Mesenchymal stem cell (in vitro differentiated cells and primary cell): ENCODE data around the gene B4GALNT2.
A peak's percentile ranks its signal among the peaks of the same experiment; 100 is the strongest.
"Not testable (repeated sequence)": the region's sequence is repeated elsewhere in the genome, so short reads cannot be mapped to it uniquely, and the experiment has no call there.

Experiments
- DNase-seq: peaks from one replicate; pipeline ENCODE4 v3.0.0-alpha.2; 2013
- H2AFZ ChIP-seq: one replicate; pipeline ENCODE4 v1.6.1; 2013; ENCODE audit warnings: low read depth, mild to moderate bottlenecking, control low read depth, inconsistent platforms, low read length, moderate library complexity
- H2AK5ac ChIP-seq: 2 replicates; pipeline ENCODE4 v1.6.1; 2013; ENCODE audit warnings: low read length, moderate library complexity, mild to moderate bottlenecking, inconsistent platforms; ENCODE audit not compliant: severe bottlenecking
- H2BK120ac ChIP-seq: one replicate; pipeline ENCODE4 v1.6.1; 2013; ENCODE audit warnings: low read depth, mild to moderate bottlenecking, inconsistent platforms, low read length, moderate library complexity
- H2BK12ac ChIP-seq, 2 experiments: one replicate each; pipeline ENCODE4 v1.6.1; 2013; ENCODE audit warnings: inconsistent platforms in 2 of 2, low read length in 2 of 2, mild to moderate bottlenecking in 2 of 2, moderate library complexity in 2 of 2, control low read depth in 1 of 2
- H2BK15ac ChIP-seq: one replicate; pipeline ENCODE4 v1.6.1; 2013; ENCODE audit warnings: mild to moderate bottlenecking, low read depth, inconsistent platforms; ENCODE audit not compliant: poor library complexity, severe bottlenecking
- H2BK5ac ChIP-seq: 2 replicates; pipeline ENCODE4 v1.6.1; 2013; ENCODE audit warnings: low read depth, mild to moderate bottlenecking, low read length, control low read depth, inconsistent platforms; ENCODE audit not compliant: poor library complexity, severe bottlenecking
- H3K14ac ChIP-seq, 2 experiments: one replicate each; pipeline ENCODE4 v1.6.1; 2013; ENCODE audit warnings: inconsistent platforms in 2 of 2, low read length in 2 of 2, control low read depth in 1 of 2, mild to moderate bottlenecking in 1 of 2, moderate library complexity in 1 of 2
- H3K18ac ChIP-seq, 2 experiments: one replicate each; pipeline ENCODE4 v1.6.1; 2013; ENCODE audit warnings: inconsistent platforms in 2 of 2, low read length in 2 of 2, control low read depth in 1 of 2, low read depth in 1 of 2, mild to moderate bottlenecking in 1 of 2
- H3K23ac ChIP-seq, 2 experiments: one replicate each; pipeline ENCODE4 v1.6.1; 2013; ENCODE audit warnings: inconsistent platforms in 2 of 2, low read length in 2 of 2, mild to moderate bottlenecking in 2 of 2, moderate library complexity in 2 of 2, control low read depth in 1 of 2
- H3K27ac ChIP-seq: 2 replicates; pipeline ENCODE4 v1.5.1; 2013; ENCODE audit warnings: mild to moderate bottlenecking, moderate library complexity, low read length, control low read depth, inconsistent platforms; ENCODE audit not compliant: poor library complexity, severe bottlenecking
- H3K27me3 ChIP-seq, 2 experiments: 2 replicates each; pipeline versions ENCODE4 v1.6.1 to v1.7.0; 2013; ENCODE audit warnings: low read length in 2 of 2, mild to moderate bottlenecking in 2 of 2, moderate library complexity in 2 of 2, control low read depth in 1 of 2, inconsistent platforms in 1 of 2; ENCODE audit not compliant: control insufficient read depth in 1 of 2, insufficient read depth in 1 of 2
- H3K36me3 ChIP-seq, 2 experiments: 2 replicates each; pipeline versions ENCODE4 v1.6.1 to v1.7.0; 2013; ENCODE audit warnings: low read length in 2 of 2, control low read depth in 1 of 2, inconsistent platforms in 1 of 2, low read depth in 1 of 2, mild to moderate bottlenecking in 1 of 2; ENCODE audit not compliant: insufficient read depth in 2 of 2, control insufficient read depth in 1 of 2
- H3K4ac ChIP-seq, 2 experiments: one replicate each; pipeline ENCODE4 v1.6.1; 2013; ENCODE audit warnings: inconsistent platforms in 2 of 2, low read length in 2 of 2, mild to moderate bottlenecking in 2 of 2, moderate library complexity in 2 of 2, control low read depth in 1 of 2, low read depth in 1 of 2
- H3K4me1 ChIP-seq: 2 replicates; pipeline ENCODE4 v1.6.1; 2013; ENCODE audit warnings: low read depth, low read length, control low read depth; ENCODE audit not compliant: control insufficient read depth, insufficient read depth
- H3K4me2 ChIP-seq: 2 replicates; pipeline ENCODE4 v1.6.1; 2013; ENCODE audit warnings: low read length, mild to moderate bottlenecking, inconsistent platforms; ENCODE audit not compliant: poor library complexity, severe bottlenecking
- H3K4me3 ChIP-seq, 2 experiments: 2 replicates each; pipeline versions ENCODE4 v1.5.1 to v1.7.0; 2013; ENCODE audit warnings: low read length in 2 of 2, mild to moderate bottlenecking in 2 of 2, control low read depth in 1 of 2, low read depth in 1 of 2; ENCODE audit not compliant: insufficient read depth in 1 of 2
- H3K79me1 ChIP-seq: replicated peaks from 2 replicates; pipeline ENCODE4 v1.6.1; 2013; ENCODE audit warnings: mild to moderate bottlenecking, control low read depth, low read length, inconsistent platforms; ENCODE audit not compliant: poor library complexity, severe bottlenecking
- H3K9ac ChIP-seq: 2 replicates; pipeline ENCODE4 v1.7.0; 2013; ENCODE audit warnings: mild to moderate bottlenecking, low read length, moderate library complexity
- H3K9me3 ChIP-seq: 2 replicates; pipeline ENCODE4 v1.7.0; 2013; ENCODE audit warnings: mild to moderate bottlenecking, low read length; ENCODE audit not compliant: control insufficient read depth
- H4K8ac ChIP-seq: one replicate; pipeline ENCODE4 v1.6.1; 2013; ENCODE audit warnings: inconsistent platforms, mild to moderate bottlenecking, low read length, moderate library complexity
- H4K91ac ChIP-seq: one replicate; pipeline ENCODE4 v1.6.1; 2013; ENCODE audit warnings: mild to moderate bottlenecking, low read length, inconsistent platforms
- WGBS: methylation state at CpG from one replicate; pipeline ENCODE4 v1.1.7; 2013; ENCODE audit warnings: mixed read lengths; 5-methylcytosine and 5-hydroxymethylcytosine counted together

The B4GALNT2 gene

DNA sequence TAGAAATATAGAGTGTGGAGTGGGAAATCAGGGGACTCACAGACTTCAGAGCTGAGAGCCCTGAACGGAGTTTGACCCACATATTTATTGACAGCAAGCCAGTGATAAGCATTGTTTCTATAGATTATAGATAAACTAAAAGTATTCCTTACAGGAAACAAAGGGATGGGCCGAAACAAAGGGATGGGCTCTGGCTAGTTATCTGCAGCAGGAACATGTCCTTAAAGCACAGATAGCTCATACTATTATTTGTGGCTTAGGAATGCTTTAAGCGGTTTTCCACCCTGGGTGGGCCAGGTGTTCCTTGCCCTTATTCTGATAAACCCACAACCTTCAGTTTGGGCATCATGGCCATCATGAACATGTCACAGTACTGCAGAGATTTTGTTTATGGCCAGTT, 38.1 kb downstream of the B4GALNT2 start:
- not testable (repeated sequence) for H3K14ac ChIP-seq
- WGBS, result 92% methylated on average over 1 of the region's 3 CpGs

DNA sequence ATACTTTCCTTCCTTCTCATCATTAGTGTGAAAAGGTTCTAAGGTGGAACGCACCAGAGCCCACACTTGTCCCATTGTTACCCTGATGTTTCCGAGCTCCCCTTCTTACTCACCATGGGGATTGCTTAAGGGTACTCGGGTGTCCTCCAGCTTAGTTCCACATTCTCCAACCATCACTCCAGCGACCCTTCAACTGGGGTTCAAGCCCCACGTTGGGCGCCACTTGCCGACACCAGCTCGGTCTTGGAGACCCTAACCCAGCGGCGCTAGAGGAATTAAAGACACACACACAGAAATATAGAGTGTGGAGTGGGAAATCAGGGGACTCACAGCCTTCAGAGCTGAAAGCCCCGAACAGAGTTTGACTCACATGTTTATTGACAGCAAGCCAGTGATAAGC, 43.4 kb downstream of the B4GALNT2 start:
- H3K4ac ChIP-seq, H3K18ac ChIP-seq, DNase-seq, H3K14ac ChIP-seq, H3K4me1 ChIP-seq, H3K9ac ChIP-seq, H2BK15ac ChIP-seq, H4K91ac ChIP-seq, H2BK12ac ChIP-seq, H2AK5ac ChIP-seq, H3K79me1 ChIP-seq, H2BK5ac ChIP-seq, H4K8ac ChIP-seq, H3K36me3 ChIP-seq, H2BK120ac ChIP-seq, H3K4me3 ChIP-seq, H3K23ac ChIP-seq, H3K4me2 ChIP-seq, H3K27ac ChIP-seq, H2AFZ ChIP-seq: not testable (repeated sequence)
- WGBS, result 94% methylated on average over 10 of the region's 11 CpGs
- Histone ChIP-seq H3K27me3 (peaks cover 0 to 11% of the 10 kb centered on the region in 2 experiments), H3K9me3 (peaks cover 29% of the 10 kb centered on the region)

More for the DNA sequence above, 38.1 kb downstream of the B4GALNT2 start:
- not testable (repeated sequence) for H3K18ac ChIP-seq, H3K4ac ChIP-seq, H2BK120ac ChIP-seq, H3K4me2 ChIP-seq, H2BK5ac ChIP-seq, H2AFZ ChIP-seq, H4K91ac ChIP-seq, H2BK12ac ChIP-seq, H2BK15ac ChIP-seq, H3K4me1 ChIP-seq, H3K9ac ChIP-seq, H3K79me1 ChIP-seq, H2AK5ac ChIP-seq, H3K36me3 ChIP-seq, H3K27ac ChIP-seq, H4K8ac ChIP-seq, DNase-seq, H3K23ac ChIP-seq, H3K4me3 ChIP-seq
- Histone ChIP-seq H3K27me3 (peaks cover 10 to 61% of the 10 kb centered on the region in 2 experiments), H3K9me3 (peaks cover 25% of the 10 kb centered on the region)

DNA sequence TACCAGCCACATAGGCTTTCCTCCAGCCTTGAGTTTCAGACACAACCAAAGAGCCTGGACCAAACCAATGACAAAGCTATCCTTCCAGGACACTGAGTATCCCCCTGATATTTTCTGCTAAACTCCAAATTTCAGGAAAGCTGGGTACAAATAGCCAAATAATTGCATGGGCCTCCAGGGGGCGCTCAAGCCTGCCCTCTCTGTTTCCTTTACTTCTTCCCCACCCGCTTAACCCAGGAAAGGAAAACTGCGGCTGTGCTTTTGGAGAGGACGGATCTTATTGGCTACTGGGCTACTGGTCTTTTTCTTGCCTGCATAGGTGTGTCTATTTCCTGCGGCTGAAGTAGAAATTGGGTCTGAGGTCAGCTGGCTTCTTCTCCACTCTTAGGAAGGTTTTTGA, 47.7 kb downstream of the B4GALNT2 start:
- H3K9ac ChIP-seq, result no peak overlapping the region
- H3K79me1 ChIP-seq, result no peaks in the 10 kb centered on the region
- no peaks in the 10 kb centered on the region for H3K36me3 ChIP-seq
- H3K27me3 ChIP-seq, result peaks cover 0 to 4% of the 10 kb centered on the region in 2 experiments
- no peak overlapping the region for H2BK15ac ChIP-seq
- no peak overlapping the region for H3K4ac ChIP-seq
- H3K4me3 ChIP-seq, result no peak overlapping the region
- no peak overlapping the region for H2AK5ac ChIP-seq
- H4K91ac ChIP-seq, result no peak overlapping the region
- no peak overlapping the region for H3K23ac ChIP-seq
- H2BK12ac ChIP-seq, result no peak overlapping the region
- H3K18ac ChIP-seq, result no peak overlapping the region
- peak; percentile 62 for DNase-seq
- H2BK120ac ChIP-seq, result no peak overlapping the region
- no peak overlapping the region for H4K8ac ChIP-seq
- H3K14ac ChIP-seq, result no peak overlapping the region
- H2BK5ac ChIP-seq, result no peak overlapping the region
- H3K9me3 ChIP-seq, result peaks cover 21% of the 10 kb centered on the region
- no peaks in the 10 kb centered on the region for H3K4me1 ChIP-seq
- no peak overlapping the region for H3K27ac ChIP-seq
- H2AFZ ChIP-seq, result no peak overlapping the region
- no peak overlapping the region for H3K4me2 ChIP-seq
- WGBS, result 26% methylated on average over 5 of the region's 5 CpGs

DNA sequence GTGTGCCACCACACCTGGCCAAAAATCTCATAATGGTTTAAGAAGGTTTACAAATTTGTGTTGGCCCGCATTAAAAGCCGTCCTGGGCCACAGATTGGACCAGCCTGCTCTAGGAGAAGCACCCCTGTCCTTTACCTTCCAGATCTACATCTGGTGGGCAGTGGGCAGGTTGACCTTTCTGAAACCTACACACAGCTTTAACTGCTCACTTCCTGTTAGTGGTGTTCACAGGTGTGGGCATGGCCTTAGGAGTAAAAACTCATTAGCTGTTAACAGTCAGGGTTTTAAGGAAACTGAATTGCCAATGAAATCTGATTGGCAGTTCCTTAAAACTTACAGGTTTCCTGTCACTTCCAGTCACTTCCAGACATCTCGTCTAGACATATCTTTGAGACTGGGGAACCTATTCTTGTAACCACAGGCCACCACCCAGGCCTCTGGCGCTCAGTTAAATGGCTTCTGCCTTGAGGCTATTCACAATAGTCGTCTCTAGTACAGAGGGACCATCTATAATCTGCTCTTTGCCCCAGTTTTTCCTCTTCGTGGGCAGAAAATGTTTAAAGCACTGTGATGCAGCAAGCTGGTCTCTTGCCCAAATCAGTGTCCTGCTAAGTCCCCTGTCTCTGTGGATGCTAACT, 48.5 kb downstream of the B4GALNT2 start:
- H3K36me3 ChIP-seq, result no peaks in the 10 kb centered on the region
- H3K23ac ChIP-seq, result no peak overlapping the region
- H3K9ac ChIP-seq, result no peak overlapping the region
- no peak overlapping the region for H4K91ac ChIP-seq
- no peak overlapping the region for H2BK5ac ChIP-seq
- no peak overlapping the region for H3K4me3 ChIP-seq
- peaks cover 0 to 4% of the 10 kb centered on the region in 2 experiments for H3K27me3 ChIP-seq
- H3K9me3 ChIP-seq, result peaks cover 14% of the 10 kb centered on the region
- no peak overlapping the region for H4K8ac ChIP-seq
- H3K27ac ChIP-seq, result no peak overlapping the region
- no peak overlapping the region for H2AK5ac ChIP-seq
- WGBS, result 84% methylated on average over 6 of the region's 6 CpGs
- no peaks in the 10 kb centered on the region for H3K79me1 ChIP-seq
- no peak overlapping the region for H3K18ac ChIP-seq
- no peak overlapping the region for H2BK15ac ChIP-seq
- no peak overlapping the region for H2BK12ac ChIP-seq
- H3K4me2 ChIP-seq, result no peak overlapping the region
- DNase-seq, result no peak
- H3K4ac ChIP-seq, result no peak overlapping the region
- no peak overlapping the region for H2BK120ac ChIP-seq
- H2AFZ ChIP-seq, result no peak overlapping the region
- H3K4me1 ChIP-seq, result no peaks in the 10 kb centered on the region
- H3K14ac ChIP-seq, result no peak overlapping the region
